Endothelial cell of umbilical vein (primary cell): ENCODE data around the gene SMC6. TPM values are rescaled to one million over a fixed set of nuclear protein-coding genes. Genes with fewer than 3 reads are reported as not detected.

Experiments
- BruUV-seq: library from RNA; stranded (reverse); fragments of 400-500 nt; replicated peaks from 2 replicates; lab custom pipeline; 2021; lab: Mats Ljungman, UMichigan
- CTCF ChIA-PET: fragments of 300-600, 350-600 bp; sonication (Branson Sonifier 250); formaldehyde crosslinking; loops from one replicate; lab custom pipeline; 2021; ENCODE audit warnings: antibody characterized with exemption, inconsistent platforms; lab: Charles Lee
- POLR2A ChIA-PET: fragments of 300-600, 350-600 bp; sonication (Branson Sonifier 250); formaldehyde crosslinking; loops from one replicate; lab custom pipeline; 2021; ENCODE audit warnings: antibody characterized with exemption, inconsistent platforms; lab: Charles Lee
- DNase-seq: peaks from one replicate; pipeline ENCODE4 v3.0.0-alpha.2; 2011; ENCODE audit warnings: low read depth, low spot score
- FAIRE-seq: peaks from 2 replicates; lab custom pipeline; 2011; peaks lifted over from hg19 to GRCh38; lab: Jason Lieb, UNC
- H2AFZ ChIP-seq: 2 replicates; pipeline ENCODE4 v1.6.0; 2012; ENCODE audit warnings: low read depth, low read length, control low read depth, inconsistent platforms
- H3K27ac ChIP-seq: 2 replicates; pipeline ENCODE4 v1.5.1; 2011; ENCODE audit warnings: low read depth, mild to moderate bottlenecking, control low read depth, low read length, moderate library complexity; ENCODE audit not compliant: insufficient read depth
- H3K27me3 ChIP-seq, 2 experiments: 2 replicates each; pipeline versions ENCODE4 v1.6.0 to v1.6.1; 2011; ENCODE audit warnings: low read length in 2 of 2, mixed read lengths in 1 of 2; ENCODE audit not compliant: control insufficient read depth in 2 of 2, insufficient read depth in 2 of 2
- H3K36me3 ChIP-seq, 2 experiments: 2 replicates in 1 of 2; 3 replicates in 1 of 2; pipeline ENCODE4 v1.5.1; 2011; ENCODE audit warnings: low read length in 2 of 2, mild to moderate bottlenecking in 1 of 2, moderate library complexity in 1 of 2; ENCODE audit not compliant: control insufficient read depth in 2 of 2, insufficient read depth in 2 of 2; ENCODE audit errors: extremely low read depth in 1 of 2
- H3K4me1 ChIP-seq: 3 replicates; pipeline ENCODE4 v1.5.1; 2011; ENCODE audit warnings: mild to moderate bottlenecking, low read length; ENCODE audit not compliant: control insufficient read depth, insufficient read depth; ENCODE audit errors: extremely low read depth
- H3K4me2 ChIP-seq: 2 replicates; pipeline ENCODE4 v1.6.1; 2011; ENCODE audit warnings: low read length, control low read depth, mixed read lengths; ENCODE audit not compliant: insufficient read depth
- H3K4me3 ChIP-seq, 3 experiments: fragments of 200-600 bp in 1 of 3; sonication (generic), shearing (Covaris generic) in 1 of 3; replicated peaks in 1 of 3; 2 replicates each; pipeline ENCODE4 v1.5.1; 2011 to 2016; ENCODE audit warnings: control low read depth in 3 of 3, low read length in 3 of 3, mild to moderate bottlenecking in 2 of 3, inconsistent platforms in 1 of 3, low read depth in 1 of 3, moderate library complexity in 1 of 3; ENCODE audit not compliant: insufficient read depth in 1 of 3
- H3K79me2 ChIP-seq: 2 replicates; pipeline ENCODE4 v1.6.0; 2012; ENCODE audit warnings: low read length, inconsistent platforms; ENCODE audit not compliant: control insufficient read depth, insufficient read depth
- H3K9ac ChIP-seq: replicated peaks from 2 replicates; pipeline ENCODE3; 2011; ENCODE audit warnings: low read length, control low read depth; ENCODE audit not compliant: insufficient read depth; ENCODE audit errors: extremely low read depth
- H3K9me1 ChIP-seq: replicated peaks from 3 replicates; pipeline ENCODE4 v1.6.0; 2011; ENCODE audit warnings: mild to moderate bottlenecking, low read length; ENCODE audit not compliant: control insufficient read depth, insufficient read depth; ENCODE audit errors: extremely low read depth
- H3K9me3 ChIP-seq: replicated peaks from 2 replicates; pipeline ENCODE4 v1.5.1; 2012; ENCODE audit warnings: low read length, inconsistent platforms; ENCODE audit not compliant: control insufficient read depth, insufficient read depth
- H4K20me1 ChIP-seq: replicated peaks from 2 replicates; pipeline ENCODE3; 2011; ENCODE audit warnings: mild to moderate bottlenecking, low read length; ENCODE audit not compliant: control insufficient read depth, insufficient read depth; ENCODE audit errors: extremely low read depth
- CTCF ChIP-seq, 2 donors: IDR thresholded peaks; 1 replicate in 1 of 2; 2 replicates in 1 of 2; pipeline ENCODE4 v1.5.1; 2011; ENCODE audit warnings: low read length in 2 of 2, mild to moderate bottlenecking in 2 of 2, moderate library complexity in 2 of 2, control low read depth in 1 of 2, inconsistent platforms in 1 of 2, low read depth in 1 of 2; ENCODE audit not compliant: insufficient read depth in 1 of 2; ENCODE audit errors: extremely low read depth in 1 of 2
- EZH2 ChIP-seq: IDR thresholded peaks from 2 replicates; pipeline ENCODE4 v1.6.1; 2012; ENCODE audit warnings: borderline replicate concordance, low read depth, mild to moderate bottlenecking, moderate library complexity, low read length, inconsistent platforms; ENCODE audit not compliant: severe bottlenecking
- FOS ChIP-seq: IDR thresholded peaks from 2 replicates; pipeline ENCODE4 v1.6.1; 2011; ENCODE audit warnings: mild to moderate bottlenecking, low read length, moderate library complexity, borderline replicate concordance; ENCODE audit not compliant: insufficient read depth
- GATA2 ChIP-seq: IDR thresholded peaks from 2 replicates; pipeline ENCODE4 v1.7.0; 2011; ENCODE audit warnings: low read depth, mild to moderate bottlenecking, moderate library complexity, mixed read lengths, low read length; ENCODE audit not compliant: insufficient read length, insufficient read depth
- JUN ChIP-seq: IDR thresholded peaks from 2 replicates; pipeline ENCODE4 v1.6.1; 2011; ENCODE audit warnings: borderline replicate concordance, low read depth; ENCODE audit not compliant: insufficient read length, insufficient read depth
- MAX ChIP-seq: IDR thresholded peaks from 2 replicates; pipeline ENCODE4 v1.6.1; 2011; ENCODE audit not compliant: insufficient read depth, insufficient read length
- MYC ChIP-seq: IDR thresholded peaks from one replicate; pipeline ENCODE4 v1.6.1; 2011; ENCODE audit warnings: mild to moderate bottlenecking, low read depth, low read length
- POLR2A ChIP-seq: IDR thresholded peaks from 2 replicates; pipeline ENCODE4 v1.6.1; 2012; ENCODE audit warnings: low read depth, mild to moderate bottlenecking, control low read depth, low read length
- POLR2AphosphoS5 ChIP-seq: IDR thresholded peaks from 2 replicates; pipeline ENCODE4 v1.6.1; 2012; ENCODE audit warnings: low read depth, mild to moderate bottlenecking, control low read depth, low read length, moderate library complexity; ENCODE audit not compliant: insufficient read depth
- dilution Hi-C: fragments of 300-500 bp; cut with MboI; formaldehyde crosslinking; loops from one replicate; pipeline ENCODE4 v1.15.0; 2019; ENCODE audit warnings: low sequenced_read_pairs; ENCODE audit not compliant: extremely low pct_ligation_motif_present
- intact Hi-C: fragments of 100-400 bp; cut with micrococcal nuclease; formaldehyde crosslinking; loops from one replicate; pipeline ENCODE4 v1.10.0; 2022
- polyA plus RNA-seq, 4 experiments: library from polyadenylated mRNA; depleted of rRNA in 3 of 4; stranded (reverse) in 3 of 4; unstranded in 1 of 4; fragments of >200 nt; gene quantifications; 2 replicates each; pipeline versions ENCODE4 v1.2.1 to v1.2.3, GENCODE V29; 2011 to 2012; ENCODE audit warnings: missing spikeins in 1 of 4
- total RNA-seq: library from RNA; stranded (reverse); gene quantifications from 2 replicates; pipeline ENCODE4 v1.2.3, GENCODE V29; 2021

SMC6 gene
- total and polyA plus RNA-seq, 2 donors (not counting 3 experiments of a cell fraction or from before 2014, with no cell fraction given) = 7.7 to 38.3 TPM

DNA sequence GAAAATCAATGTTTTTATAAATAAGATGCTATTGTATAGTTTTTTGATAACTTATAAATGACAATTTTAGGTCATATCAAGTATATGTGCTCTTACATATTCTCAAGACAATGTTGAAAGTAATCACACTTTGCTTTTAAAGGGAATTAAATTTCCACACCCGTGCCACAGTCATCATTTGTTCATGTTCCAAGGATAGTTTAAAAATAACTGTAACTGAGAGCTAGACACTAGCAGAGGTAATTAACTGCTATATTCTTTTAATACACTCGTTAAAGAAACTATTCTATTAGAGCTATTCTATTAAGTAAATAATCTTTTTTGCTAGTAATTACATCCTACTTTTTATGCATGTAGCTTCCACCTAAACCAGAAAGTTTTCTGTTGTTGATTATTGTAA, 18.3 kb upstream of the SMC6 start:
- POLR2A ChIA-PET = no interaction called here

More for the DNA sequence above, 18.3 kb upstream of the SMC6 start:
- Histone ChIP-seq H3K4me2 (no peak overlapping the region), H3K9me1 (no peaks in the 10 kb centered on the region), H3K27ac (no peak overlapping the region), H3K4me1 (no peaks in the 10 kb centered on the region), H3K4me3 (no peak overlapping the region), H2AFZ (no peak overlapping the region), H3K36me3 (peaks cover 0 to 5% of the 10 kb centered on the region in 2 experiments), H3K9ac (no peak overlapping the region), H3K79me2 (no peaks in the 10 kb centered on the region), H3K27me3 (no peaks in the 10 kb centered on the region), H3K9me3 (no peaks in the 10 kb centered on the region), H4K20me1 (no peaks in the 10 kb centered on the region)
- intact Hi-C loops (no loop called here), dilution Hi-C loops (no loop called here)
- TF ChIP-seq MAX = no peak
- TF ChIP-seq JUN = no peak
- no peak for TF ChIP-seq MYC
- no peak for TF ChIP-seq POLR2A
- no peak for TF ChIP-seq FOS
- no peak for TF ChIP-seq CTCF (IDR thresholded peaks at IDR 0.05; ENCODE audit: extremely low read depth in 1 of 2, insufficient read depth in 1 of 2, low read depth in 1 of 2, low read length in 2 of 2)
- no peak for TF ChIP-seq POLR2AphosphoS5
- no peak for TF ChIP-seq EZH2
- no peak for TF ChIP-seq GATA2
- BruUV-seq = no TSS peak
- CTCF ChIA-PET = interaction anchor here (0.7 kb wide), 1 partner anchor 15 kb away, joined by 3 read pairs; no protein-coding TSS in a partner anchor
- FAIRE-seq = no peak
- no peak for DNase-seq
